Activated naive CD4-positive, alpha-beta T cell treated with anti-CD3 and anti-CD28 coated beads, Interleukin-2, amount 50 U/mL, for 24 hours (primary cell): ENCODE measurements around the gene ST8SIA1.

Experiments used
- H3K27ac Mint-ChIP-seq: one replicate; pipeline ENCODE4 v1.8.0; 2021; ENCODE audit warnings: mild to moderate bottlenecking, mixed read lengths
- H3K27me3 Mint-ChIP-seq: one replicate; pipeline ENCODE4 v1.8.0; 2021; ENCODE audit warnings: mixed read lengths
- H3K36me3 Mint-ChIP-seq: one replicate; pipeline ENCODE4 v1.8.0; 2021; ENCODE audit warnings: mixed read lengths
- H3K4me1 Mint-ChIP-seq: one replicate; pipeline ENCODE4 v1.8.0; 2021; ENCODE audit warnings: mixed read lengths
- H3K4me3 Mint-ChIP-seq: one replicate; pipeline ENCODE4 v1.8.0; 2021; ENCODE audit warnings: mild to moderate bottlenecking, mixed read lengths
- H3K9me3 Mint-ChIP-seq: one replicate; pipeline ENCODE4 v1.8.0; 2021; ENCODE audit warnings: mixed read lengths

Gene ST8SIA1

DNA sequence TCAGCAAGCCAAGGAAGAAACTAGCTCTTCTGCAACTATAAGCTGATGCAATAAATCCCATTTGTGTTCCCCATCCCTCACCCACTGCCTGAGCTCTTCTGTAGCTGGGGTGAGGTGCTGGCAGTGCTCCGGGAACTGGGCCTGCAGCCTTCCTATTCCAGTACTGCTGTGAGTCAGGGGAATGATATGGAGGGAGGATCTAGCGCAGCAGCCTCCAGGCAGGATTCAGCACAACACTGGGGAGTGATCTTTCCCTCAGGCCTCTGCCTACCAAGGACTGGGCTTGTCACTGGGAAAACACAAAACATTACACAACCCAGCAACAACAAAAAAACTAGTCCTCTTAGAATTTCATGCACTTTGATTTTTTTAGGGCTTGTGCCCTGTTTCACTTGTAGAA is 58.7 kb downstream of the ST8SIA1 start:
- H3K27ac Mint-ChIP-seq: no peak overlapping the region
- no peaks in the 10 kb centered on the region for H3K9me3 Mint-ChIP-seq
- H3K27me3 Mint-ChIP-seq: peaks cover 1% of the 10 kb centered on the region
- H3K4me1 Mint-ChIP-seq: no peaks in the 10 kb centered on the region
- no peaks in the 10 kb centered on the region for H3K36me3 Mint-ChIP-seq
- H3K4me3 Mint-ChIP-seq: no peak overlapping the region

DNA sequence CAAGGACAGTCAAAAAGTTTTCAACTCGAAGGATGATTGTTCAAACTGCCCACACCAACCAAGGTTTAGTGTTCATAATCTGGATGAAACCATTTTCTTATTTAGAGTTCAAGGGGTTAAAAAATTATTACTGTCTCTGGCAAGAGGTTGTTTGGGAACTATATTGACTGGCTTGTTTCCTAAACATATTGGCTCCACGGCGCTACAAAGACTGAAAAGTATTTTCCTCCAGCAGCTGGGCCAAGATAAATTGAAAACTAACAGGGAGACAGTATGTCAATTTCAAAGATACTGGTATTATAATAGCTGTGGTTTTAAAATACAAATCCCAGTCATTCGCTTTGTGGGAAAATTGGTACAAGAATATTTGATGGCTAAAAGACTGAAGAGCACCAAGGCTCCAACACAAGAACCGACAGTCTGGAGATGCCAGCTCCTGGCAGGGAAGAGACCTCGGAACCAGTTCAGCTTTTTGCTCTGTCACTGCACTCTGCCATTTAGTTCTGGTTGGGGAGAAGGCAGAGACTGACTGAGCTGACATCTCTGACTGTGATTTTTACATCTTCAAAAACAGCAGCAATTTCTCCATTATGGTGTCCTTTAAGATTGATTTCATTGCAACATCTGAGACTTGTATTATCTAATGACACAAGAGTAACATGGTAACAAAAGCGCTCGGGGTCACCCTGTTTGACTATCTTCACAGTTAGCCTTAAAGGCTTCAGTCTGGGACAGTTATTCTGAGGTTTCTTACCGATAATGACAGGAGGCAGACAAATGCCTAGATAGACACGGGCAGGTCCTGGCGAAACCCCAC is 62.0 kb downstream of the ST8SIA1 start:
- H3K27me3 Mint-ChIP-seq: peaks cover 1% of the 10 kb centered on the region
- no peaks in the 10 kb centered on the region for H3K9me3 Mint-ChIP-seq
- H3K27ac Mint-ChIP-seq: no peak overlapping the region
- H3K4me3 Mint-ChIP-seq: no peak overlapping the region
- H3K36me3 Mint-ChIP-seq: peaks cover 2% of the 10 kb centered on the region
- peaks cover 5% of the 10 kb centered on the region for H3K4me1 Mint-ChIP-seq

DNA sequence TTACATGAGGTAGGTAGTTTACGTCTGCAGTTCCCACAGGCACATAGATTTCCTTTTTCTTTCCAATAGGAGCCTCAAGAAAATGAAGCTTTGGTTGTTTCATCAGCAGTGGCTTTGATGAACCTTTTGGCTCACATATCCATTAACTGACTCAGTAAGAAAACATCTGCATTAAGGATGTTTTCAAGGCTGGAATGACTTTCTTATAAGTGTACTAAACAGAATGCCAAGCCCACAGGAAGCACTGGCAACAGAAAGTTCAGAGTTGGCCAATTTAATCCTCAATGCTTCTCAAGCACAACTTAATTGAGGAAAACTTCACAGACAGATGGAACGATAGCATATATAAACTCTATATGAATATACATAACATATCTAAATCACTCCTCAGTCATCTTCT is 63.5 kb downstream of the ST8SIA1 start:
- no peaks in the 10 kb centered on the region for H3K9me3 Mint-ChIP-seq
- no peak overlapping the region for H3K27ac Mint-ChIP-seq
- H3K4me3 Mint-ChIP-seq: no peak overlapping the region
- peaks cover 2% of the 10 kb centered on the region for H3K36me3 Mint-ChIP-seq
- peaks cover 5% of the 10 kb centered on the region for H3K4me1 Mint-ChIP-seq
- H3K27me3 Mint-ChIP-seq: peaks cover 1% of the 10 kb centered on the region

DNA sequence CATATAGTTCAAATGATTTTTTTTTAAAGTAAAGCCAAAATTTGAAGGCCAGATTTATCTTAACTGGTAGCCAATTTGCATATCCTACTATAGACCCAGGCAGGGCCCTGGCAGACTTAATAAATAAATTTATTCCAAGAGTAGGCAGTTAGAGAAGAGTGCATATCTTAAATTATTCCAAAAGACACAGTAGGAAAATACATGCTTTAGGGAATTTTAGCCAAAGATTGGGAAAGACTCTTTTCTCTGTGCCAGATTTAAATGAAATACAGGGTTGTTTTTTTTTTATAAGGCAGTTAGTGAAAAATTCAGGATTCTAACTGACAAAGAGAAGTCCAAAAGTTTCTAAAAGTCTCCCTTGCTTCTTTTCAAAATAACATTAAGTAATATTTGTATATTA is 65.5 kb downstream of the ST8SIA1 start:
- H3K27ac Mint-ChIP-seq: no peak overlapping the region
- no peaks in the 10 kb centered on the region for H3K27me3 Mint-ChIP-seq
- H3K4me3 Mint-ChIP-seq: no peak overlapping the region

DNA sequence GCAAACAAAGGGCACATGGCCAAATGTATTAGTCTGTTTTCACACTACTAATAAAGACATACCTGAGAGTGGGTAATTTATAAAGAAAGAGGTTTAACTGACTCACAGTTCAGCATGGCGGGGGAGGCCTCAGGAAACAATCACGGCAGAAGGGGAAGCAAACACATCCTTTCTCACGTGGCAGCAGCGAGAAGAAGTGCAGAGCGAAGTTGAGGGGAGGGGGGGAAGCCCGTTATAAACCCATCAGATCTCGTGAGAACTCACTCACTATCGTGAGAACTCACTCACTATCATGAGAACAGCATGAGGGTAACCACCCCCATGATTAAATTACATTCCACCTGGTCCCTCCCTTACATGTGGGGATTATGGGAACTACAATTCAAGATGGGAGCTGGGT is 66.1 kb downstream of the ST8SIA1 start:
- Mint-ChIP-seq H3K9me3 (no peaks in the 10 kb centered on the region), H3K4me3 (no peak overlapping the region), H3K27ac (no peak overlapping the region), H3K27me3 (no peaks in the 10 kb centered on the region), H3K4me1 (peaks cover 5% of the 10 kb centered on the region), H3K36me3 (peaks cover 2% of the 10 kb centered on the region)

More for the DNA sequence above, 65.5 kb downstream of the ST8SIA1 start:
- peaks cover 5% of the 10 kb centered on the region for H3K4me1 Mint-ChIP-seq
- peaks cover 2% of the 10 kb centered on the region for H3K36me3 Mint-ChIP-seq
- no peaks in the 10 kb centered on the region for H3K9me3 Mint-ChIP-seq

- H3K4me1 Mint-ChIP-seq: peaks cover 5% of the 10 kb centered on the region
- no peak overlapping the region for H3K4me3 Mint-ChIP-seq
- no peak overlapping the region for H3K27ac Mint-ChIP-seq
- peaks cover 2% of the 10 kb centered on the region for H3K36me3 Mint-ChIP-seq
- no peaks in the 10 kb centered on the region for H3K9me3 Mint-ChIP-seq
- no peaks in the 10 kb centered on the region for H3K27me3 Mint-ChIP-seq
Observed at GRCh38 chr12:22266101-22266500, 68.4 kb downstream of the ST8SIA1 start.

GRCh38 chr12:22264380-22264779 is 70.1 kb downstream of the ST8SIA1 start:
- peaks cover 5% of the 10 kb centered on the region for H3K4me1 Mint-ChIP-seq
- H3K4me3 Mint-ChIP-seq: no peak overlapping the region
- no peak overlapping the region for H3K27ac Mint-ChIP-seq

GRCh38 chr12:22262309-22262708 is 72.2 kb downstream of the ST8SIA1 start:
- Mint-ChIP-seq H3K36me3 (no peaks in the 10 kb centered on the region), H3K9me3 (no peaks in the 10 kb centered on the region), H3K4me3 (no peak overlapping the region), H3K27ac (no peak overlapping the region), H3K27me3 (no peaks in the 10 kb centered on the region), H3K4me1 (no peaks in the 10 kb centered on the region)

More at GRCh38 chr12:22264380-22264779, 70.1 kb downstream of the ST8SIA1 start:
- H3K9me3 Mint-ChIP-seq: no peaks in the 10 kb centered on the region
- H3K27me3 Mint-ChIP-seq: no peaks in the 10 kb centered on the region
- peaks cover 2% of the 10 kb centered on the region for H3K36me3 Mint-ChIP-seq

DNA sequence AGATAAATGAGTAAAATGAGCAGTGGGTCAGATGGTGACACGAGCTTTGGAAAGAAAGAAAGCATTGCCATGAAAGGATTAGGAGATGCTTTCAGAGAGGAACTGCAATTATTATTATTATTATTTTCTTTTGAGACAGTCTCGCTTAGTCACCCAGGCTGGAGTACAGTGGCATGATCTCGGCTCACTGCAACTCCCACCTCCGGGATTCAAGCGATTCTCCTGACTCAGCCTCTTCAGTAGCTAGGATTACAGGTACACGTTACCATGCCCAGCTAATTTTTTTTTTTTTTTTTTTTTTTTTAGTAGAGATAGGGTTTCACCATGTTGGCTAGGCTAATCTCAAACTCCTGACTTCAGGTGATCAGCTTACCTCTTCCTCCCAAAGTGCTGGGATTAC is 77.4 kb downstream of the ST8SIA1 start:
- Mint-ChIP-seq H3K27me3 (no peaks in the 10 kb centered on the region), H3K36me3 (no peaks in the 10 kb centered on the region), H3K4me3 (no peak overlapping the region), H3K4me1 (no peaks in the 10 kb centered on the region), H3K9me3 (no peaks in the 10 kb centered on the region), H3K27ac (no peak overlapping the region)

DNA sequence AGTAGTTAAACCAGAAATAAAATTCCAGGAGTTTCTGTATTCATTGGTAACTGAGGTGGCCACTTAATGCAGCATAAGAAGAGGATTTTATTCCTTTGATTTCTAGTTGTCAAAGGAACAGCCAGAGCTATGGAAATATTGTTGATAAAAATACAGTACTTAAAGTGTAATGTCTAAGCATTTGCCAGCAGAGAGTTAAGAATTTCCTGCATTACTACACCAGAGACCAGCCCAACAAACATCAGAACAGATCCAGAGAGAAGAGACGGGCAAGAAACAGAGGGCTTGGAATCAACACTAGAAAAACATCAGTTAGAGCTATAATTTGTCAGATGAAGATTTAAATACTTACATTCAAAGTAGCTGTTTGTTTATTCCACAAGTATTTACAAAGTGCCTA is 77.9 kb downstream of the ST8SIA1 start:
- H3K36me3 Mint-ChIP-seq: no peaks in the 10 kb centered on the region
- no peaks in the 10 kb centered on the region for H3K4me1 Mint-ChIP-seq
- no peaks in the 10 kb centered on the region for H3K27me3 Mint-ChIP-seq
- no peak overlapping the region for H3K27ac Mint-ChIP-seq
- H3K4me3 Mint-ChIP-seq: no peak overlapping the region
- H3K9me3 Mint-ChIP-seq: no peaks in the 10 kb centered on the region

GRCh38 chr12:22256041-22256441 is 78.5 kb downstream of the ST8SIA1 start:
- Mint-ChIP-seq H3K4me1 (peaks cover 2% of the 10 kb centered on the region), H3K27me3 (no peaks in the 10 kb centered on the region), H3K4me3 (no peak overlapping the region), H3K9me3 (no peaks in the 10 kb centered on the region), H3K27ac (no peak overlapping the region), H3K36me3 (no peaks in the 10 kb centered on the region)

GRCh38 chr12:22255097-22255496 is 79.4 kb downstream of the ST8SIA1 start:
- H3K4me3 Mint-ChIP-seq: no peak overlapping the region
- H3K36me3 Mint-ChIP-seq: no peaks in the 10 kb centered on the region
- H3K4me1 Mint-ChIP-seq: peaks cover 6% of the 10 kb centered on the region
- no peaks in the 10 kb centered on the region for H3K9me3 Mint-ChIP-seq
- H3K27ac Mint-ChIP-seq: no peak overlapping the region
- no peaks in the 10 kb centered on the region for H3K27me3 Mint-ChIP-seq

DNA sequence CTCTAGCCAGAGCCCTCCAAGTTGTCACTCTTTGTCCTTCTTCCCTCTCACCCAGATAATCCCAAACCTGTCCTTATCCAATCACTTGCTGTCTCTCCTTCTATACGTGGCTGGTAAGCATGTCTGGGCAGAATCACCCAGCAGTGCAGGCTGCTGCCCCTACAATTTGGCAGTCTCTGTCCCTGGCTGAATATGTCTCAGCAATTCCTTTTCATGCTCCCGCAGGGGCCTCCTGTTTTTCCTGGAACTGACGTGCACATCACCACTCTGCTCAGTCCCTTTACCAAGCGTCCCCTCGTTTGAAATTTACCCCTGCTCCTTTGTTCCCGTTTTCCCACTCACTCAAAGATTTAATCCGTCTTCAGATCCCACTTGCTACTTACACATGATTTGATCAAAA is 80.0 kb downstream of the ST8SIA1 start:
- Mint-ChIP-seq H3K4me1 (peaks cover 6% of the 10 kb centered on the region), H3K27ac (no peak overlapping the region), H3K9me3 (no peaks in the 10 kb centered on the region), H3K36me3 (no peaks in the 10 kb centered on the region), H3K27me3 (no peaks in the 10 kb centered on the region), H3K4me3 (no peak overlapping the region)

GRCh38 chr12:22252057-22252456 is 82.5 kb downstream of the ST8SIA1 start:
- Mint-ChIP-seq H3K36me3 (no peaks in the 10 kb centered on the region), H3K4me3 (no peak overlapping the region), H3K9me3 (no peaks in the 10 kb centered on the region), H3K4me1 (peaks cover 6% of the 10 kb centered on the region), H3K27ac (no peak overlapping the region), H3K27me3 (no peaks in the 10 kb centered on the region)

DNA sequence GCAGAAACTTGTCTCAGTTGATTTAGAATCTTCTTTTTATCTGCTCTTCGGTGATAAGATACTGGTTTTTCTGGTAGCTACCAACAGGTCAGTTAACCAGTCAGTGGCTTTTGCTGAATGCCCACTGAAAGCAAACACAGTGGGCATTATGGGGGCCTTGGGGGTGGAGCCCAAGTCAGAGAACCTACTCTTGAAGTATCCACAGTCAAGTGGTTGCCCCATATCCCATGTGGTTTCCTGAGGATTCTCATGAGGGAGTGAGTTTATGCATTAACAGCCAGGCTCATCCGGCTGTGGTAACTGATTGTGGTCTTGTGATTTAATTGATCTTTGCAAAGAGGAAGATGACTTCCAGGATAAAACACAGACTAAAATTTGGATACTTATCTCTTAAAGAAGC is 83.7 kb downstream of the ST8SIA1 start:
- no peak overlapping the region for H3K27ac Mint-ChIP-seq
- no peaks in the 10 kb centered on the region for H3K36me3 Mint-ChIP-seq
- no peak overlapping the region for H3K4me3 Mint-ChIP-seq
- H3K27me3 Mint-ChIP-seq: no peaks in the 10 kb centered on the region
- H3K4me1 Mint-ChIP-seq: peaks cover 6% of the 10 kb centered on the region
- H3K9me3 Mint-ChIP-seq: no peaks in the 10 kb centered on the region

DNA sequence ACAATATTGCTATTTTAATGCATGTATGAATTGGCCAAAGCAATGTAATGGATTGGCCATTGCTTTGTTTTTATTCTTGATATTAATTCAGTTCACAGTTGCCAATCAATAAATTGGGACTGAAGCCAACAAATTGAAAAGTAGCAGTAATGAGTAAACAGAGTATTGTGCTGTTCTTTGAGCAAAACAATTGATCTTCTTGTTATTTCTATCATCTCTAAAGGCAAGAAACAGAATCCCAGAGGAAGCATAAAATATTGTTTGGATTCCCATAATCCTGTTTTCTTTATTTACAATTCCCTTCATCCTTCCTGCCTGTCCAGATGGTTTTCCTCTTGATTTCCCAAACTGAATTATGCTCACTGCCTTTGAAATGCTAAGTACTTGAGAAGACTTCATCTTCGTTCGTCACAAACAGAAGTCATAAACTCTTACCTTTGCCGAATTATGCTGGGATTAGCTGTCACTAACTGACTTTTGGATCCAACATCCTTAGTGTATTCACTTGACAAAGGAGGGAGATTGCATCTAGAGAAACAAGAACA is 85.9 kb downstream of the ST8SIA1 start:
- peaks cover 6% of the 10 kb centered on the region for H3K4me1 Mint-ChIP-seq
- H3K27ac Mint-ChIP-seq: no peak overlapping the region

More for the DNA sequence above, 85.9 kb downstream of the ST8SIA1 start:
- H3K36me3 Mint-ChIP-seq: peaks cover 1% of the 10 kb centered on the region
- H3K4me3 Mint-ChIP-seq: no peak overlapping the region
- H3K27me3 Mint-ChIP-seq: no peaks in the 10 kb centered on the region
- H3K9me3 Mint-ChIP-seq: no peaks in the 10 kb centered on the region
